Activated T-cell treated with anti-CD3 and anti-CD28 coated beads, Interleukin-2, amount 50 U/mL, for 72 hours (primary cell): Measurements from ENCODE around the gene LMTK3. TPM values are rescaled to one million over a fixed set of nuclear protein-coding genes. Genes with fewer than 3 reads are reported as not detected.
"Not testable (repeated sequence)": the region's sequence is repeated elsewhere in the genome, so short reads cannot be mapped to it uniquely, and the experiment has no call there.

Source experiments
- ATAC-seq, 2 donors: fragments of 150-1000 bp; cut with Tn5 transposase; replicated peaks in 1 of 2; 2 replicates each; pipeline ENCODE4 v1.10.0; 2021; ENCODE audit warnings: moderate library complexity in 2 of 2, mild to moderate bottlenecking in 1 of 2
- DNase-seq, 2 donors: peaks; one replicate each; pipeline ENCODE4 v3.0.0; 2021 to 2022; ENCODE audit warnings: mixed read lengths in 1 of 2
- H3K27ac Mint-ChIP-seq: one replicate; pipeline ENCODE4 v1.8.0; 2022; ENCODE audit warnings: mild to moderate bottlenecking, moderate library complexity, mixed read lengths
- H3K27me3 Mint-ChIP-seq: one replicate; pipeline ENCODE4 v1.8.0; 2022; ENCODE audit warnings: low read depth, mixed read lengths
- H3K36me3 Mint-ChIP-seq, 2 donors: one replicate each; pipeline ENCODE4 v1.8.0; 2022; ENCODE audit warnings: mixed read lengths in 2 of 2, mild to moderate bottlenecking in 1 of 2; ENCODE audit not compliant: insufficient read depth in 2 of 2
- H3K4me1 Mint-ChIP-seq: one replicate; pipeline ENCODE4 v1.8.0; 2022; ENCODE audit warnings: low read depth, mixed read lengths
- H3K4me3 Mint-ChIP-seq, 2 donors: one replicate each; pipeline ENCODE4 v1.8.0; 2022; ENCODE audit warnings: mild to moderate bottlenecking in 2 of 2, mixed read lengths in 2 of 2, moderate library complexity in 2 of 2
- H3K9me3 Mint-ChIP-seq, 2 donors: one replicate each; pipeline ENCODE4 v1.8.0; 2022; ENCODE audit warnings: mixed read lengths in 2 of 2
- total RNA-seq, 2 donors: library from RNA; stranded (reverse); gene quantifications; one replicate each; pipeline ENCODE4 v1.2.3, GENCODE V29; 2022

The LMTK3 gene
- total RNA-seq, 2 donors from 2014 or later, result 6.0 to 6.6 TPM

- no peaks in the 10 kb centered on the region for H3K4me1 Mint-ChIP-seq
- peaks cover 11 to 20% of the 10 kb centered on the region in 2 donors for H3K36me3 Mint-ChIP-seq
- H3K9me3 Mint-ChIP-seq, result peaks cover 10 to 18% of the 10 kb centered on the region in 2 donors
- ATAC-seq (no peak), DNase-seq (no peak)
- H3K27me3 Mint-ChIP-seq, result no peaks in the 10 kb centered on the region
- H3K27ac Mint-ChIP-seq, result no peak overlapping the region
- H3K4me3 Mint-ChIP-seq, result no peak overlapping the region
Observed at GRCh38 chr19:48529156-48529555, 17.5 kb upstream of the LMTK3 start.

GRCh38 chr19:48524732-48525131, 13.1 kb upstream of the LMTK3 start:
- Mint-ChIP-seq H3K36me3 (peaks cover 11 to 22% of the 10 kb centered on the region in 2 donors), H3K4me3 (no peak overlapping the region), H3K27ac (no peak overlapping the region), H3K9me3 (peaks cover 12 to 18% of the 10 kb centered on the region in 2 donors), H3K4me1 (no peaks in the 10 kb centered on the region), H3K27me3 (no peaks in the 10 kb centered on the region)
- no peak for ATAC-seq
- no peak for DNase-seq

- no peak overlapping the region for H3K4me3 Mint-ChIP-seq
- ATAC-seq (no peak), DNase-seq (no peak)
- H3K36me3 Mint-ChIP-seq, result peaks cover 11 to 22% of the 10 kb centered on the region in 2 donors
- no peak overlapping the region for H3K27ac Mint-ChIP-seq
- H3K9me3 Mint-ChIP-seq, result peaks cover 12 to 15% of the 10 kb centered on the region in 2 donors
- no peaks in the 10 kb centered on the region for H3K27me3 Mint-ChIP-seq
- H3K4me1 Mint-ChIP-seq, result no peaks in the 10 kb centered on the region
Observed at GRCh38 chr19:48524221-48524620, 12.6 kb upstream of the LMTK3 start.

GRCh38 chr19:48520134-48520533, 8.5 kb upstream of the LMTK3 start:
- no peak for DNase-seq
- Mint-ChIP-seq H3K36me3 (peaks cover 0 to 8% of the 10 kb centered on the region in 2 donors), H3K27ac (no peak overlapping the region), H3K4me1 (no peaks in the 10 kb centered on the region), H3K27me3 (no peaks in the 10 kb centered on the region), H3K4me3 (no peak overlapping the region), H3K9me3 (peaks cover 0 to 6% of the 10 kb centered on the region in 2 donors)
- no peak for ATAC-seq

GRCh38 chr19:48519426-48519825, 7.8 kb upstream of the LMTK3 start:
- not testable (repeated sequence) for ATAC-seq, H3K4me1 Mint-ChIP-seq, H3K9me3 Mint-ChIP-seq, H3K36me3 Mint-ChIP-seq, H3K4me3 Mint-ChIP-seq, H3K27me3 Mint-ChIP-seq, DNase-seq, H3K27ac Mint-ChIP-seq

- H3K36me3 Mint-ChIP-seq, result no peaks in the 10 kb centered on the region
- H3K9me3 Mint-ChIP-seq, result no peaks in the 10 kb centered on the region
- peaks cover 7% of the 10 kb centered on the region for H3K4me1 Mint-ChIP-seq
- no peaks in the 10 kb centered on the region for H3K27me3 Mint-ChIP-seq
- no peak overlapping the region for H3K4me3 Mint-ChIP-seq
- H3K27ac Mint-ChIP-seq, result no peak overlapping the region
- DNase-seq, result no peak
- ATAC-seq, result no peak
Observed at GRCh38 chr19:48518207-48518606, 6.6 kb upstream of the LMTK3 start.

- no peaks in the 10 kb centered on the region for H3K9me3 Mint-ChIP-seq
- DNase-seq, result no peak
- H3K27me3 Mint-ChIP-seq, result no peaks in the 10 kb centered on the region
Observed at GRCh38 chr19:48516536-48516935, 4.9 kb upstream of the LMTK3 start.

GRCh38 chr19:48514123-48514458, 2.5 kb upstream of the LMTK3 start:
- Mint-ChIP-seq H3K36me3 (no peaks in the 10 kb centered on the region), H3K27me3 (no peaks in the 10 kb centered on the region), H3K9me3 (no peaks in the 10 kb centered on the region), H3K4me1 (peaks cover 17% of the 10 kb centered on the region), H3K4me3 (no peak overlapping the region), H3K27ac (no peak overlapping the region)
- ATAC-seq, result no peak
- DNase-seq, result no peak

More at GRCh38 chr19:48516536-48516935, 4.9 kb upstream of the LMTK3 start:
- ATAC-seq, result no peak
- Mint-ChIP-seq H3K27ac (no peak overlapping the region), H3K36me3 (no peaks in the 10 kb centered on the region), H3K4me1 (peaks cover 7% of the 10 kb centered on the region), H3K4me3 (no peak overlapping the region)

GRCh38 chr19:48513289-48514122, 1.9 kb upstream of the LMTK3 start:
- H3K9me3 Mint-ChIP-seq, result no peaks in the 10 kb centered on the region
- no peaks in the 10 kb centered on the region for H3K36me3 Mint-ChIP-seq
- H3K4me3 Mint-ChIP-seq, result no peak overlapping the region
- ATAC-seq (peak; percentile 75 to 79), DNase-seq (peak; percentile 76 to 81)
- H3K27me3 Mint-ChIP-seq, result no peaks in the 10 kb centered on the region
- no peak overlapping the region for H3K27ac Mint-ChIP-seq
- peaks cover 17% of the 10 kb centered on the region for H3K4me1 Mint-ChIP-seq

- Mint-ChIP-seq H3K27ac (no peak overlapping the region), H3K27me3 (no peaks in the 10 kb centered on the region), H3K4me3 (no peak overlapping the region), H3K36me3 (no peaks in the 10 kb centered on the region), H3K4me1 (peaks cover 17% of the 10 kb centered on the region), H3K9me3 (no peaks in the 10 kb centered on the region)
- no peak for DNase-seq
- ATAC-seq, result no peak
Observed at GRCh38 chr19:48512504-48513288, 1.1 kb upstream of the LMTK3 start.

GRCh38 chr19:48511321-48511731, 309 bp downstream of the LMTK3 start:
- Mint-ChIP-seq H3K4me1 (peaks cover 17% of the 10 kb centered on the region), H3K27ac (no peak overlapping the region), H3K27me3 (no peaks in the 10 kb centered on the region), H3K9me3 (no peaks in the 10 kb centered on the region), H3K36me3 (no peaks in the 10 kb centered on the region), H3K4me3 (peak overlapping the region in 1 of 2 donors; percentile 84)
- peak in 1 of 2 donors; percentile 40 for DNase-seq
- ATAC-seq, result peak; percentile 15 to 20

- ATAC-seq (peak; percentile 61 to 64), DNase-seq (peak; percentile 79 to 81)
- peak overlapping the region in 1 of 2 donors; percentile 84 for H3K4me3 Mint-ChIP-seq
- no peaks in the 10 kb centered on the region for H3K27me3 Mint-ChIP-seq
- no peaks in the 10 kb centered on the region for H3K36me3 Mint-ChIP-seq
- no peaks in the 10 kb centered on the region for H3K9me3 Mint-ChIP-seq
- peaks cover 17% of the 10 kb centered on the region for H3K4me1 Mint-ChIP-seq
- H3K27ac Mint-ChIP-seq, result no peak overlapping the region
Observed at GRCh38 chr19:48510421-48511268, 990 bp downstream of the LMTK3 start.
